HCT116 (cell line): ENCODE results near the gene ETF1. TPM values are rescaled to one million over a fixed set of nuclear protein-coding genes. Genes with fewer than 3 reads are reported as not detected.

ENCODE experiments used
- ATAC-seq: fragments of 200-7000 bp; cut with Tn5 transposase; 2 replicates; pipeline ENCODE4 v1.9.1; 2020; ENCODE audit warnings: mild to moderate bottlenecking, moderate library complexity
- BruUV-seq: library from RNA; stranded (reverse); fragments of 400-500 nt; replicated peaks from 2 replicates; lab custom pipeline; 2021; lab: Mats Ljungman, UMichigan
- CTCF ChIA-PET: fragments of 300-600 bp; sonication (Branson Sonifier 250); formaldehyde crosslinking; loops from one replicate; lab custom pipeline; 2021; ENCODE audit warnings: antibody characterized with exemption; lab: Charles Lee
- POLR2A ChIA-PET: fragments of 300-600, 350-600 bp; sonication (Branson Sonifier 250); formaldehyde crosslinking; loops from one replicate; lab custom pipeline; 2021; ENCODE audit warnings: antibody characterized with exemption; lab: Charles Lee
- RAD21 ChIA-PET, 2 experiments: fragments of 300-600 bp; sonication (Branson Sonifier 250); formaldehyde crosslinking; loops; one replicate each; lab custom pipeline; 2023; ENCODE audit warnings: low total read pairs in 2 of 2; ENCODE audit not compliant: uncharacterized antibody in 2 of 2, unreplicated experiment in 2 of 2, low non-redundant PET in 1 of 2; lab: Charles Lee
- DNase-seq: peaks from one replicate; pipeline ENCODE4 v3.0.0-alpha.2; 2010; ENCODE audit warnings: low read depth, low spot score
- H2AFZ ChIP-seq: fragments of 200-600 bp; shearing (Covaris generic), sonication (generic); 2 replicates; pipeline ENCODE4 v1.6.1; 2017; ENCODE audit warnings: low read depth, mixed run types, mixed read lengths, antibody characterized with exemption, low read length; ENCODE audit not compliant: poor library complexity, severe bottlenecking
- H3K27ac ChIP-seq: 2 replicates; pipeline ENCODE4 v1.5.1; 2012; ENCODE audit warnings: low read depth, low read length
- H3K27me3 ChIP-seq: fragments of 200-600 bp; sonication (generic); 2 replicates; pipeline ENCODE4 v1.6.1; 2016; ENCODE audit warnings: mixed run types, low read length, mixed read lengths; ENCODE audit not compliant: insufficient read depth
- H3K36me3 ChIP-seq, 2 experiments: fragments of 200-500 bp in 1 of 2; fragments of 200-600 bp in 1 of 2; sonication (Bioruptor generic) in 1 of 2; sonication (generic) in 1 of 2; 2 replicates each; pipeline versions ENCODE4 v1.5.1 to v1.6.1; 2014 to 2016; ENCODE audit warnings: low read length in 2 of 2, inconsistent platforms in 1 of 2, mixed read lengths in 1 of 2, mixed run types in 1 of 2; ENCODE audit not compliant: insufficient read depth in 2 of 2, control insufficient read depth in 1 of 2
- H3K4me1 ChIP-seq, 2 experiments: fragments of 200-600 bp in 1 of 2; sonication (generic) in 1 of 2; 2 replicates each; pipeline versions ENCODE4 v1.5.1 to v1.6.1; 2012 to 2017; ENCODE audit warnings: low read length in 2 of 2, inconsistent platforms in 1 of 2, mild to moderate bottlenecking in 1 of 2, mixed read lengths in 1 of 2, mixed run types in 1 of 2, moderate library complexity in 1 of 2; ENCODE audit not compliant: insufficient read depth in 2 of 2, control insufficient read depth in 1 of 2
- H3K4me2 ChIP-seq: fragments of 200-600 bp; sonication (generic); 2 replicates; pipeline ENCODE4 v1.6.1; 2017; ENCODE audit warnings: mixed run types, low read length, mixed read lengths
- H3K4me3 ChIP-seq, 2 experiments: fragments of 200-600 bp in 1 of 2; sonication (generic) in 1 of 2; replicated peaks in 1 of 2; 2 replicates each; pipeline ENCODE4 v1.5.1; 2011 to 2016; ENCODE audit warnings: low read length in 2 of 2, control low read depth in 1 of 2, low read depth in 1 of 2, mild to moderate bottlenecking in 1 of 2, mixed read lengths in 1 of 2, mixed run types in 1 of 2
- H3K79me2 ChIP-seq: fragments of 200-600 bp; sonication (generic); 2 replicates; pipeline ENCODE4 v1.6.1; 2017; ENCODE audit warnings: mild to moderate bottlenecking, mixed run types, low read length, moderate library complexity, mixed read lengths; ENCODE audit not compliant: insufficient read depth
- H3K9ac ChIP-seq: fragments of 200-600 bp; sonication (generic); 2 replicates; pipeline ENCODE4 v1.6.1; 2016; ENCODE audit warnings: low read length, mixed read lengths
- H3K9me2 ChIP-seq: fragments of 200-600 bp; sonication (generic), shearing (Covaris generic); 2 replicates; pipeline ENCODE4 v1.6.1; 2017; ENCODE audit warnings: mixed run types, mild to moderate bottlenecking, moderate library complexity; ENCODE audit not compliant: insufficient read depth
- H3K9me3 ChIP-seq, 2 experiments: fragments of 200-500 bp in 1 of 2; fragments of 200-600 bp in 1 of 2; sonication (Bioruptor generic) in 1 of 2; sonication (generic) in 1 of 2; 2 replicates each; pipeline ENCODE4 v1.6.1; 2014 to 2017; ENCODE audit warnings: low read length in 2 of 2, mixed read lengths in 2 of 2, inconsistent platforms in 1 of 2, low read depth in 1 of 2, mild to moderate bottlenecking in 1 of 2, mixed run types in 1 of 2, moderate library complexity in 1 of 2; ENCODE audit not compliant: control insufficient read depth in 1 of 2, insufficient read depth in 1 of 2
- H4K20me1 ChIP-seq: fragments of 200-600 bp; sonication (generic), shearing (Covaris generic); 2 replicates; pipeline ENCODE4 v1.6.1; 2017; ENCODE audit warnings: mixed run types, mild to moderate bottlenecking, moderate library complexity; ENCODE audit not compliant: insufficient read depth
- CBX3 ChIP-seq: IDR thresholded peaks from 2 replicates; pipeline ENCODE4 v1.6.1; 2012; ENCODE audit warnings: low read depth
- CEBPB ChIP-seq: IDR thresholded peaks from 2 replicates; pipeline ENCODE4 v1.6.1; 2012; ENCODE audit warnings: low read depth
- EGR1 ChIP-seq: IDR thresholded peaks from 2 replicates; pipeline ENCODE4 v1.6.1; 2012; ENCODE audit warnings: low read depth
- ELF1 ChIP-seq: IDR thresholded peaks from 2 replicates; pipeline ENCODE4 v1.6.1; 2012; ENCODE audit warnings: low read depth, borderline replicate concordance
- JUND ChIP-seq: IDR thresholded peaks from 2 replicates; pipeline ENCODE4 v1.6.1; 2012
- RAD21 ChIP-seq: IDR thresholded peaks from 2 replicates; pipeline ENCODE4 v1.6.1; 2012; ENCODE audit warnings: low read depth, mild to moderate bottlenecking
- SIN3A ChIP-seq: IDR thresholded peaks from 2 replicates; pipeline ENCODE4 v1.6.1; 2012; ENCODE audit warnings: low read depth
- SRF ChIP-seq: IDR thresholded peaks from 2 replicates; pipeline ENCODE4 v1.6.1; 2012; ENCODE audit warnings: low read depth
- TCF7L2 ChIP-seq: IDR thresholded peaks from 2 replicates; pipeline ENCODE4 v1.7.0; 2011; ENCODE audit warnings: borderline replicate concordance, inconsistent platforms; ENCODE audit not compliant: insufficient read depth, insufficient read length; ENCODE audit errors: extremely low read depth
- YY1 ChIP-seq: IDR thresholded peaks from 2 replicates; pipeline ENCODE4 v1.6.1; 2011; ENCODE audit warnings: low read length, low read depth, moderate library complexity, mild to moderate bottlenecking; ENCODE audit not compliant: insufficient replicate concordance; ENCODE audit errors: extremely low read depth
- ZFX ChIP-seq: fragments of 450-650 bp; IDR thresholded peaks from 2 replicates; pipeline ENCODE4 v1.6.1; 2017
- ZNF274 ChIP-seq: fragments of 200-500 bp; sonication (Bioruptor generic); IDR thresholded peaks from 2 replicates; pipeline ENCODE4 v1.6.1; 2014; ENCODE audit warnings: mild to moderate bottlenecking, low read depth, low read length, inconsistent platforms
- intact Hi-C: fragments of 100-400 bp; cut with micrococcal nuclease; formaldehyde crosslinking; loops from 2 replicates; pipeline ENCODE4 v1.10.0; 2022
- total RNA-seq: library from RNA; stranded (reverse); gene quantifications from one replicate; pipeline ENCODE4 v1.2.1, GENCODE V29; 2021; ENCODE audit not compliant: unreplicated experiment

ETF1 gene
- total RNA-seq, 1 experiment from 2014 or later = 178 TPM

DNA sequence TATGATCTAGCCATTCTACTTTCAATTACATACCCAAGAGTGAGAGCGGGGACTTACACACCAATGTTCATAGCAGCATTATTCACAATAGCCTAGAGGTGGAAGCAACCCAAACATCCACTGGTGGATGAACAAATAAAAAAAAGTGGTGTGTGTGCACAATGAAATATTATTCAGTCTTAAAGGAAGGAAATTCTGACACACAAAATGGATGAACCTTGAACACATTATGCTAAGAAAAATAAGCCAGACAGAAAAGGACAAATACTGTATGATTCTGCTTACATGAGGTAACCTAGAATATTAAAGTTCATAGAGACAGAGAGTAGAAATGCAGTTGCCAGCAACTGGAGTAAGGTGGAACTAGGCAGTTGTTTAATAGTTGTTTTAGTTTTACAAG, 22.1 kb downstream of the ETF1 start:
- H3K27ac ChIP-seq = no peak overlapping the region
- no peaks in the 10 kb centered on the region for H3K27me3 ChIP-seq
- H4K20me1 ChIP-seq = peaks cover 16% of the 10 kb centered on the region; the same call in 1 of the 2 replicates
- no peaks in the 10 kb centered on the region for H3K9me3 ChIP-seq
- BruUV-seq = no TSS peak
- H3K4me1 ChIP-seq = no peaks in the 10 kb centered on the region
- no peak overlapping the region for H3K4me3 ChIP-seq
- DNase-seq (no peak), ATAC-seq (no peak)
- no peak overlapping the region for H2AFZ ChIP-seq
- no peak for TF ChIP-seq ELF1
- TF ChIP-seq ZNF274 = no peak
- TF ChIP-seq SIN3A = no peak
- no peak for TF ChIP-seq EGR1
- no peak for TF ChIP-seq CBX3
- no peak for TF ChIP-seq CEBPB
- no peak for TF ChIP-seq YY1
- no peak for TF ChIP-seq JUND
- TF ChIP-seq SRF = no peak
- ChIA-PET POLR2A (no interaction called here), CTCF (interaction anchor here (1.0 kb wide), 1 partner anchor 17 kb away, joined by 4 read pairs; no protein-coding TSS in a partner anchor), RAD21 (no interaction called here)
- H3K4me2 ChIP-seq = no peak overlapping the region
- H3K9me2 ChIP-seq = no peaks in the 10 kb centered on the region
- intact Hi-C loops = no loop called here
- peaks cover 21 to 29% of the 10 kb centered on the region in 2 experiments for H3K36me3 ChIP-seq
- H3K9ac ChIP-seq = no peak overlapping the region
- peaks cover 97% of the 10 kb centered on the region for H3K79me2 ChIP-seq

DNA sequence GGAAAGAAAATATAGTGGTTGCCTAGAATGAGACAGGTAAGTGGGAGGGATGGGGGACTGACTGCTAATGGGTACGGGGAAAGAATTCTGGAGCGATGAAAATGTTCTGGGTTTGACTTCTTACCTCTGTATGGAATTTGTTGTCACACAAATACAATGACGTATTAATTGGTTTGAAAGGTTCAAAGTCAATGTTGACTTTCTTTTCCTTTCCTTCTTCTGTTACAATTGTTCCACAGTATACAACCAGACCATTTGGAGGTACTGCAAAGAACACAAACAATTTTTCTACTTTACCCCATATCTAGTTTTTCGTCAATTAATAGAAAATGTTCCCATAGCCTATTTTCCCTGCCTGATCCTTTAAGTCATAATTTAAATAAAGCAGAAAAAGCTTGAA, 25.6 kb downstream of the ETF1 start:
- TF ChIP-seq ZFX = no peak
- TF ChIP-seq TCF7L2 = no peak
- no peak for TF ChIP-seq RAD21
- TF ChIP-seq CEBPB = no peak
- no peak for TF ChIP-seq JUND
- TF ChIP-seq ELF1 = no peak
- no peak for TF ChIP-seq SRF
- Histone ChIP-seq H3K36me3 (peaks cover 42 to 63% of the 10 kb centered on the region in 2 experiments), H3K9me2 (no peaks in the 10 kb centered on the region), H4K20me1 (peaks cover 30% of the 10 kb centered on the region), H3K27ac (no peak overlapping the region), H3K27me3 (no peaks in the 10 kb centered on the region), H3K79me2 (peaks cover 97% of the 10 kb centered on the region), H3K4me1 (no peaks in the 10 kb centered on the region), H2AFZ (no peak overlapping the region), H3K9ac (no peak overlapping the region), H3K9me3 (no peaks in the 10 kb centered on the region), H3K4me2 (no peak overlapping the region), H3K4me3 (no peak overlapping the region)
- no peak for ATAC-seq
- ChIA-PET RAD21 (no interaction called here), POLR2A (no interaction called here), CTCF (interaction anchor here (1.2 kb wide), 1 partner anchor 53 kb away, joined by 3 read pairs; the partner anchor contains the start of gene EGR1)
- no TSS peak for BruUV-seq
- intact Hi-C loops = no loop called here
- DNase-seq = no peak
